Measurements from ENCODE around the gene HS6ST1.
"Not testable (repeated sequence)": the region's sequence is repeated elsewhere in the genome, so short reads cannot be mapped to it uniquely, and the experiment has no call there.

Gene HS6ST1

DNA sequence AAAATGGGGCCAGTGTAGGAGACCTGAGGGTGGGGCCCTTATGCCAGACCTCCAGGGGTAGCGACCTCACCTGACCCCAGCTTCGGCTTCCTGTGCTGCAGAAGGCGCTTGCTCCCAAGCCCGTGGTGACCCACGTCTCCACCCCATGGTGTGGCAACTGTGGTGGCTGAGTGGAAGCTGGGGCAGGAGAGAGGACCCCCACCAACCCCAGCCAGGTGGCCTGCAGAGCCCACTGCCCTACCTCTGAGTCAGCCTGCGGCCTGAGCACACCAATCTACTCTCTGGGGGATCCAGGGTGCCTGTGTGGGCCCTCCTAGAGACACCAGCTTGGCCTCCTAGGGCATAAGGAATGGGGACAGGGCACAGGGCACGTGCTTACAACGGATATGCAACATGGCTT, 52.2 kb downstream of the HS6ST1 start:
- DNase-seq, result not testable (repeated sequence)

DNA sequence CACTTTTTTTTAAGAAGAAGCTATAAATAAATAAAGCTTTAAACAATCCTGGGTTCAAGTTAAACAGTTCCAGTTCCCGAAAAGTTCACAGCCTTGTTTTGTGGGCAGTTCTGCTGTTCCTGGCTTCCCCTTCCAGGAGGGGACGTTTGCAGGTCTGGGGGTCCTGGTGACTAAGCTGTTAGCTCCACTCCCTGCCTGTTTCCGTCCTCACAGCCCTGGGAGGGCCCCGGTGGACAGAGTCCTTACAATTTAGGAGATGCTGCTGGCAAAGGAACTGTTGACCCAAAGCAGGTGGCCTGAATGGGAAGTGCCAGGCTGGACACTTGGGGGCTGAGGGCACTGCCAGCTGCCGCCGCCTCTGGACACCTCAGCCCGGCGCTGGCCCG, 53.1 kb downstream of the HS6ST1 start:
- DNase-seq, result not testable (repeated sequence)

DNA sequence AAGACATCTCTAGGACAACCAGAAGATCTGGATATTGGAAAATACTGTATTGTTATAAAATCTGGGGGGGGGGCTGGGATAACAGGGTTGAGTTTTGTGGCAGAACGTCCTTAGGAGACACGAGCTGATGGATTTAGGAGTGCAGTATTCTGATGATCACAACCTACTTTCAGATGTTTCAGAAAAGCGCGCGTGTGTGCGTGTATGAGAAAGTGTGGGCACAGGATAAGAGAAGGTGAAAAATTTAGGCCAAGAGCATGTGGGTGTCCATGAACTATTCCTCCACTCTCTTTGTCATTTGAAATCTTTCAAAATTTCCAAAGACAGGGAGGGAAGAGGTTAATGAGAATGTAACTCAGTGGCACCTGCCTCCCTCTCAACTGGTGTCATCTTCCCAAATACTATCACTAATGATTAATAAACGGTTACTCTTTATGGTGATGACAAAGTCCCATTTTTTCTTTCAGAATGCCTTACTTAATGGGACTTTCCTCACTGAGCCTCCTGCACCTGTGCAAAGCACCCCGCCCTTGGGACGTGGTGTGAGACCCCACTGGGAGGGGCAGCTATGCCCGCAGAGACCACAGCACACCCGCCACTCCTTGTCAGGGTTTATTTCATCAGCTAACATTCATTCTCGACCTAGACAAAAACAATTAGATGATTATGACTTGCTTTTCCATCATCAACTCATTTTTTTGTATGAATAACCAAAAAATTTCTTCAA, 53.6 kb downstream of the HS6ST1 start:
- DNase-seq, result no peak

DNA sequence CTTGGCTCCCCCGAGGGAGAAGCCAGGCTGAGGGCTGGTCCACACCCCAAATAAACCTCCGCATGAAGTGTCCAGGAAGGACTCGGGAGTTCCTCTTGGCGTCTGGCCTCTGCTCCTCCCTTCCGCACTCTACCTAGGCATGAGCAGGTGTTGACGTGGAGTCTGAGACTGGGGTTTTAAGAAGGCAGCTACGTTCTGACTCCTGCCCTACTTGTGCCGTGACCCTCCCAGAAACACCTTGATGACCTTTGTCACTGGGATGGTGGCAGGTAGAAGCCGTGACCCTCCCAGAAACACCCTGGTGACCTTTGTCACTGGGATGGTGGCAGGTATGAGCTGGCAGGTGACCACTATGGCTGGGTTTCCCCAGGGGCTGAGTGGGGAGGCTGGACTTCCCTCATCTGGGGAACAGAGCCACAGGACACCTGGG, 54.8 kb downstream of the HS6ST1 start:
- DNase-seq, result no peak

DNA sequence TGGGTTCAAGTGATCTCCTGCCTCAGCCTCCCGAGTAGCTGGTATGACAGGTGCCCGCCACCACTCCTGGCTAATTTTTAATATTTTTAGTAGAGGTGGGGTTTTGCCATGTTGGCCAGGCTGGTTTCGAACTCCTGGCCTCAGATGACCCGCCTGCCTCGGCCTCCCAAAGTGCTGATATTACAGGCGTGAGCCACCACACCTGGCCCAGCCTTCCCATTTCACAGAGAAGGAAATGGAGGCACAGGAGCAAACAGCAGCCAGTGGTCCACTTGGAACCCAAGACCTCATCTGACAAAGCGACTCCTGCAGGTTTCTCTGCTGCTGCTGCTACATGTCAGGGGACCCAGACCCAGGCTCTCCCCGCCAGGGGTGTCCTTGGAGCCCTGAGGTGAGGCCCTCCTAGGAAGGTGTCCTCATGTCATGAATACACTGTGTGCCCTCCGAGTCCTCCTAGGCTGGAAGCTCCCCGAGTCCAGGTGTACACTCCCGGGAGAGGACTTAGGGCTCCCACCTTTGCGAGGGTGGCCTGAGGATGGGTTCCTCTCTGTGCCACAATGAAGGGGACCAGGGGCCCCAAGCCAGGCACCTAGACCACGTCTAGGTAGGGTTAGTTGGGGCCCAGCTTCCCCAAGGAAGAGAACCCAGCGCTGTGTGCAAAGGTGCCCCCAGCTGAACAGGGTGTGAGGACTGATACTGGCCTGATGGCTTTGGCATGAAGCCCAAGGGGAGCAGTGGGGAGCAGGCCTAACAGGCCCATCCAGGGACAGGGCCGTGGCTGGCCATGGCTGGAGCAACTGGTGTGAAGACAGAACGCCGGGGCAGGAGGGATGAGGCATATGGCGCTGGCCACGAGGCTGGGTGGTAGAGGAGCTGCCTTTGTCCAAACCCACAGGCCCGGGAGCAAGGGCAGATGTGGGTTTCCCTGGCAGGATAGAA, 56.1 kb downstream of the HS6ST1 start:
- no peak for DNase-seq

DNA sequence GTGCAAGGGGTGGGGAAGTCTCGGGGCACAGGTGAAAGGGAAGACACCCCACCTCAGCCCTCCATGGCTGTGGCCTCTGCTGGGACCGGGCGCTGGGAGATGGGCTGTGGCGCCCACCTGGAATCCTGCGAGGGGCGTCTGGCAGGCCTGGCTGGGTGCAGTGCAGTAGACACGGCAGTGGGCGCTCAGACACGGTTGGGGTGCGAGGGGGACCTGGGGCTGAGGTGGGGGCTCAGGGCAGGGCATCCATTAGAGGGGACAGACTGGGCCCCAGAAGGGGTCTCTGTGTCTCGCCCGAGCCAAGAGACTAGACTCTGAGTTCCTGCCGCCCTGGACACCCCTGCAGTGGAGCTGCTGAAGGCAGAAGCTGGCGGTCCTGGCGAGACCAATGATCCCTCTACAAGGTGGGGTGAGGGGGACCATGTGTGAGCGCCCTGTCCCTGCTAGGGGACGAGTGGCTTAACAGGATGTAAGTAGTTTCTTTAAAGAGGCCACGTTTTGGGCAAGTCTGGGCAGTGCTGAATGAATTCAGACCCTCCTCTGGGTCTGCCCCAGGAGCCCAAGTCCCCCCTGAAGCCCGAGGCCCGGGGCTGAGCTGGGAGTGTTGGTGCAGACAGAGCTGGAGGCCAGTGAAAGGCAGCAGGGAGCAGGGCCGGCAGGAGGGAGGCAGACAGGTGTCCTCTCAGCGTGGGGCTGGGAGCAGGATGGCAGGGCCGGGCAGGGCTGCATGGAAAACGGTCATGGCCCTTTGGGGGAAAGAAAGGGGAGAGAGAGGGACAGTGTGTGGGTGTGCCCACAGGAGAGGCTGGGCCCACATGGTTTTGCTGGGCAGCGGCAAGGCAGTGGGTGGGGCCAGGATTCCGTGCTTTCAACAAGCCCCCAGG, 57.2 kb downstream of the HS6ST1 start:
- DNase-seq, result no peak

DNA sequence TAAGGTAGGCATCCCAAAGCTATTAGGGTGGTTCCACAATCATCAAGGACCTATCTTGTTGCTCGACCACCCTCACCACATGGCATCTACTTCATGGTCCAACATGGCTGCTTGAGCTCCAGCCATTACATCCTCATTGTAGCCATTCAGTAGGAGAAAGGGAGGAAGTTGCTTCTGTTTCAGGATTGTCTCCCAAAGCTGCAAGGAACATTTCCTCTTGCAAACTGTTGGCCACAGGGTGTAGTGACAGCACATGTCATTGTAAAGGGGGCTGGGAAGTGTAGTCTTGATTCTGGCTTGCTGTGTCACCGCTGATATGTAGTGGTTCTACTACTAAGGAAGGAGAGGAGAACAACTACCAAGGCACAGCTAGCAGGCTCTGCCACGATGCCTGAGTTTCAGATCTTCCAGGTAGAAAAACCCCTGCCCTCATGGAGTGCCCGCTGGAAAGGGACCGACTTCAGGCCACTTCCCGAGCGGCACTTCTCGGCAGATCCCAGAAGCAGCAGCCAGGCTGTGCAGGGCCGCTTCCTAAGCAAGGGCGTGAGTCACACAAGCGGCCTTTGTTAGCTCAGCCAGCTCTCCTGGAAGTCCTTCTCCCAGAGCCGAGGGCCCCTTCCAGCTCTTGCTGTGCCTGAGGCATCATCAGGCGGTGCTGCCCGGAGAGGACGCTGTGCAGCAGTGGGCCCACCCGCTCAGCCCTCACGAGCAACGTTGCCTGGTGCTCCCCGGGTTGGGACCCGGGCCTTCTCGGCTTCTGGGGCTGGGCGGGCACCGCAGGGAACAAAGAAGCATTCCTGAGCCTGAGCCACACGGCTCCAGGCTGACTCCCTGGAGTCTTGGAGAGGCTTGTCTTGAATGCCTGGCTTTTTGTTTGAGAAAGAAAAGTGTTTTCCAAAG, 58.2 kb downstream of the HS6ST1 start:
- peak; percentile 64 for DNase-seq

DNA sequence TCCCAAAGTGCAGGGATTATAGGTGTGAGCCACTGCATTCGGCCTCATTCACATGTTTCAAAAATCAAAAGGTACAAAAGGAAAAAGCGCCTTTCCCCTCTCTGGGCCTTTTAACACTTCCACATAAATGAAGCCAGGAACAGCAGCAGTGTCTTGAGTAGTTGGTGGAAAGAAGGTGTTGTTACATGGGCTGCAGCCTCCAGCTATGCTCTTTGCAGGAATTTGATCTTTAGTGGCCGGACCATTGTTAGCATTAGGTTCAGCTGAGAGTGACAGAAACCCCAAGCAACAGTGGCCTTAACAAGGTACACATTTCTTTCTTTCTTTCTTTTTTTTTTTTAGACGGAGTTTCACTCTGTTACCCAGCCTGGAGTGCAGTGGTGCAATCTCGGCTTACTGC, 59.1 kb downstream of the HS6ST1 start:
- DNase-seq, result no peak

DNA sequence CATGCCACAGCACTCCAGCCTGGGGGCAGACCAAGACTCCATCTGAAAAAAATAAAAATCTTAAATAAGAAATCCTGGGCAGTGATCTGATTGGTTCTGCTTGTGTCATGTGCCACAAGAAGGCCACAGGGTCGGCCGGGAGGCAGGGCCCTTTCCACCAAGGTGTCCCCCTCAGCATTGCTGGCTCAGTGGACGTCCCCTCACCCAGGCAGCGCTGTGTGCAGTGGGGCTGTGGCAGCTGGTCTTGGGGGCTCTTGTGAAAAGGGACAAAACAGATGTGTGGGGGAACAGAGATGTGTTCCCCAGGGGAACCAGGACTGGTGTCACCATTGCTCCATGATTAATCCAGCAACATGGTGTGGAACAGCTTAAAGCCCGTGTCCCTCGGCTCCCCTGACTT, 60.5 kb downstream of the HS6ST1 start:
- no peak for DNase-seq

DNA sequence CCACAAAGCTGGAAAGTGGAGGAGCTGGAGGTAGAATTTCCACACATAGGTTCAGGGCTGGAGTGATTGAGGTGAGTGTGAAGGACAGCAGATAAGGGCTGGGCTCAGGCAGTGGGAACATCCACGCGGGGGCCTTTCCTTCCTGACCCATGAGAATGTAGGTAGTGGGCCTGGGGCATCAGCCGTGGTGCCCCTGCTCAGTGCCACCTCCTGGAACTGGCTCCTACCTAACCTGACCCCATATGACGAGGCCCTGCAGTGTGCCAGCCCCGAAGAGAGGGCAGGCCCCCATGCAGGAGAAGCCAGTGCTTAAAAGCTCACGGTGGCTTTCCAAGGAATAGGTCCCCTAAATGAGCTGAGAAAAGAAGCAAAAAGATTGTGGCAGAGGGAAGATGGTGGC, 66.2 kb downstream of the HS6ST1 start:
- no peak for DNase-seq

DNA sequence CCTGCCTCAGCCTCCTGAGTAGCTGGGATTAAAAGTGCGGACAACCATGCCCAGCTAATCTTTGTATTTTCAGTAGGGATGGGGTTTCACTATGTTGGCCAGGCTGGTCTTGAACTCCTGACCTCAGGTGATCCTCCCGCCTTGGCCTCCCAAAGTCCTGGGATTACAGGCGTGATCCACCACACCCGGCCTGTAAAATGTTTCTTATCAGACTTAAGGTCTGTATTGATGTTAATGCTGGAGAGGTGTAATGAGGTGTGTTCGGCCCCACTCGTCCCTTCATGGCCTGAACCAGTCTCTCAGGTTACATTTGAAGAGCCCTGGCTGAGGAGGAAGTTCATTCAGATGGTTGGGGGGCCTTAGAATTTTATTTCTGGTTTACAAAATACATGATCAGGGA, 66.6 kb downstream of the HS6ST1 start:
- DNase-seq, result not testable (repeated sequence)

DNA sequence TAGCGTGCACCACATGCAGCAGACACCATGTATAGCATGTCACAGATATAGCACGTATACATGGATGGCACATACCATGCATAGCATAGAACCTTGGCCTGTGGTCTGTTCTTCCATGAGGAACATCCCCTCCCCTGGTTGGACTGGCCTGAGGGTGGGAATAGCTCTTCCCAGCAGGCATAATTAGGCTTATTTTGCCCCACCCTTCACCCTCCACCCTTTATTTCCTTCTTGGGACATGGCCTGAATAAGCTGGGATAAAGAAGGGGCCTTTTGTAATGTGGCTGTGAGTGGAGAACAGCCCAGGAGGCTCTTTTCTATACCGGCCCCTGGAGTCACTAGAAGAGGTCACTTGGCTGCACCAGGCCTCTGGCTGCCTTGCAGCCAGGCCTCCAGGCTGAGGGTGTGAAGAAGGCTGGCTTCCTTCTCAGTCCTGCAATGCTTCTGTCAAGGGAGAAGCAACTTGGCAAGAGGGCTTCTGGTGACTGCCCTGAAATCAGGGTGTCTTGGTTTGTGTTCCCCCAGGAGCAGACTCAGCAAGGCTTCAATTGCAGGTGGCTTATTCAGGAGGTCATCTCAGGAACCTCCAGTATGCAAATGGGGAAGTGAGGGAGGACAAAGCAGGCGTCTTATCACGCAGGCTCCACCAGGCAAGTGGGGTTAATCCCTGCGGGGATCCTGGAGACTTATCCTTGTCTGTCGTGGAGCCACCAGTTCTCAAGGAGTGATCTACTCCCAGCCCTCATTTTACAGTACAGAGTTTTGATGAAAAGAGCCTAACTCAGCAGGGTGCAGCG, 68.2 kb downstream of the HS6ST1 start:
- no peak for DNase-seq

DNA sequence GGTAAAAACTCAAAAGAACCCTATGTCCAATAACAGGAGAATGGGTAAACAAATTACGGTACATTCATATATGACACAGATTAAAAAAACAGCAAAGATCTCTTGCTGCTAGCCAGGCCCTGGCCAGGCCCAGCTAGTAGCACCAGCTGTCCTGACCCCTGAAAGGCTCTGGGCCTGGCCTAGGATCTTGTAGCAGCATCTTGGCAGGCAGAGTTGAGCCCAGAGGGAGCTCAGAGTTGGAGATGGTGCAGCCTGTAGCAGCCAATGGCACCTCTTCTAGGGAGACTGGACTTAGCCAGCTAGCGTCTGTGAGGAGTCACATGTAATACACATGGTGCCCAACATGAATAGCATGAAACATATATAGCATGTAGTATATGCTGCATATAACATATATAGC, 69.1 kb downstream of the HS6ST1 start:
- DNase-seq, result no peak

DNA sequence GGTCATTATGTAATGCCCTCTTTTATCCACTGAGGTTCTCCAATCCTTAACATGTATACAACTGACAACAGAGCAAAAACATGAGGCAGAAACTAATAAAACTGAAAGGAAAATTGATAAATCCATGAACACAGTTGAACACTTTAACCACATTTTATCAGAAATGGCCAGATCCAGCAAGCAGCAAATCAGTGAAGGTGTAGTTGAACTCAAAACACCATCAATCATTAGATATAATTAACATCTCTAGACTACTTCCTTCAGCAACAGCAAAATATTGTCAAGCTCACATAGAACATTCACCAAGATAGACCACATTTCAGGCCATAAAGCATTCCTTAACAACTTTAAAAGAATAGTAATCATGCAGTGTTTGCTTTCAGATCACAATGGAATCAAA, 72.9 kb downstream of the HS6ST1 start:
- no peak for DNase-seq

DNA sequence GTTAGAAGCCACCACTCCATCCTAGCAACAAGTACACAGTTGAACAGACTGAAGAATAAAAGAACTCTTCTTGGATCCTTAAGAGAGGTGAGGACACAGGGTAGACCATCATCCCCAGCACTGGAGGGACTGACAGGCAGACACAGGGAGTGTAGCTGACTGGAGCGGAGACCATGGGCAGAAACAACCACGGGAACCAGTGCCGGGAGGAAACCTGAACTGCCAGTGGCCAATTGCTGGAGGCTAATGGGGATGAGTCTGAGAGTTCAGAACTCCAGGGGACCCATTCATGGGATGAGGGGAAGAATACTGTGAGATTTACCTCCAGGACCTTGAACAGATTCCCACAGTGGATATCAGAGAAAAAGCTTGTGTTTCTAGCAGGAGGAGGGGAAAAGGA, 76.8 kb downstream of the HS6ST1 start:
- DNase-seq, result no peak

DNA sequence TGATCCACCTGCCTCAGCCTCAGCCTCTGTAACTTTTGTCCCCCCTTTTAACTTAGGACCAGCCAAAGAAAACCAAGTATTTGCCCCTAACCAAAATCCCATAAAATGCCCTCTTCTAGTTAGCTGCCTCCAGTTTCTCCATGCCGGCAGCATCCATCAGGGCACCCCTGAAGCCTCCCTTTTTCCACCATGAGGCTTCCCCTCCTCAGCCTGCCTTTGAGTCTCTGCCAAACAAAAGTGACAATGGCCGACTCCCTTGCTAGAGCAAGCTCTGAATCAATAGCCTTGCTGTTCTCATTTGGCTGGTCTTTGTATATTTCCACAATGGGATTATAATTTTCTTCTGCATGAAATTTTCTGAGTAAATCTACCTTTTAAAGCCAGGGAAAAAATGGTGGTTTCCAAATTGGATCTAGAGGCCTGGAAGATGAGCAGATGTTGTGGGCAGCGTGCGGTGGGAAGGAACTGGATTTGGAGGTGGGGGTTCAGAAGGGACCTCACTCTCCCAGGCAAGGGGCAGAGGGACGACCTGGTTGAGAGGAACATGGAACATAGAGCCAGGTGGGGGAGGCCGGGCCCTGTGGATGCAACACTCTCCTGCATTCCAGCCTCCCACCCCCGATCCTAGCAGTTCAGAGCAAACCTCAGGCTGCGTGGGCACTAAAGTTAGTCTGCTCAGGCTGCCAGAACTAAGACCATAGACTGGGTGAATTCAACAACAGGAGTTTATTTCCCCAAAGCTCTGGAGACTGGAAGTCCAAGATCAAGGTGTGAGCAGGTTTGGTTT, 80.6 kb downstream of the HS6ST1 start:
- DNase-seq, result no peak

DNA sequence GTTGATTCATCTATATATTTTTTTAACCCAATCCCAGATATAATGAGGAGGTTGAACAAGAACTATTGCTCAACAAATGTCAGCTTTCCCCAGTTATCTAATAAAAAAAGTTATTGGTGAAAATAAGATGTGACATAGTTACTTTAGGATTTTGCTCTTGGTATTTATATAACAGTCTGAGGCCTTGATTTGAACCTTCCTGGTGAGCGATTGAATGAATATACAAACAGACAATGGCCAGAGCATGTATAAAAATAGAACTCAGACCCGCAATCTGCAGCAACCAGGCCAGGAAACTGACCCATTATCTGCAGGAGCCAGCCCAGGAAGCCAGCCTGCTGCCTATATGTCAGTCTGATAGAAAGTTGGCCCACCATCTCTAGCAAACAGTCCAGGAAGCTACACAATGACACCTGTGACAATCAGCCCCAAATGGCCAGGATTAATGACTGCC, 81.6 kb downstream of the HS6ST1 start:
- no peak for DNase-seq

DNA sequence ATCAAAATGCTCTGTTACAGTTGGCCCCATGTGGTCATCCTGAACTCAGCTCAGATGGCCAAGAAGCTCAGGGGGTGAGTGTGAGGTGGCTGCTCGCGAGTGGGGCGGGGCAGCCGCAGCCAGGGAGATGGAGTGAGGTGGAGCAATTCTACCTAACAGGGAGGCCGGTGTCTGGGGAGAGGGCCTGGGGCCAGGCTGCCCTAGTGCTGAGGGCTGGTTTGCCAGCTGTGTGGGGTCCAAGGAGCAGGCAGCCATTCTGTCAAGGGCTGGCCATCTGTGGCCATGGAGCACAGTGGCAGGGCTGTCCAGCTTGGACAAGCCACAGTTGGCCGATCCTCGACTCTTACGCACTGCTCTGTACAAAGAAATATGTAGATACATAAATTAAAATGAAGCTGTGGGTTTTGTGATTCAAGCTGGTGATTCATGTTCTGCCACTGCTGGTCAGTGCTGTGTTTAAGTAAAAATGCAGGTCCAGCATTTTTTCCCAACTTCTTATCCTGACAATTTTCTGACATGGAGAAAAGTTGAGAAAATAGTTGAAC, 82.1 kb downstream of the HS6ST1 start:
- no peak for DNase-seq

DNA sequence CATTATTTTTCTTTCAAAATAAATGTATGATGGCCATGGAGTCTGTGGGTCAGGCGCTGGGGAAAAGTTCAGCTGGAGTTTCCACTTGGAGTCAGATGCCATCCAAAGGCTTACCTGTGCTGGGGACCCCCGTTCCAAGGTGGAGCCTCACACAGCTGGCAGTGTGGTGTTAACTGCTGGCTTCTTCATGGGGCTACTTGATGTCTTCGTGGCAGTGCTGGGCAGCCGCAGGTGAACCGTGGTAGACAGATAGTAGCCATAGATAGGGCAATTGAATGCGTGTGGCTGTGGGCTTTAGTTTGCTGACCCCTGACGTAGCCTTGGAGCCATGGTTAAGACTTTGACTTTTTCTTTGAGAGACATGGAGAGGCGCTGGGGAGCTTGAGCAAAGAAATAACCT, 83.1 kb downstream of the HS6ST1 start:
- DNase-seq, result no peak

DNA sequence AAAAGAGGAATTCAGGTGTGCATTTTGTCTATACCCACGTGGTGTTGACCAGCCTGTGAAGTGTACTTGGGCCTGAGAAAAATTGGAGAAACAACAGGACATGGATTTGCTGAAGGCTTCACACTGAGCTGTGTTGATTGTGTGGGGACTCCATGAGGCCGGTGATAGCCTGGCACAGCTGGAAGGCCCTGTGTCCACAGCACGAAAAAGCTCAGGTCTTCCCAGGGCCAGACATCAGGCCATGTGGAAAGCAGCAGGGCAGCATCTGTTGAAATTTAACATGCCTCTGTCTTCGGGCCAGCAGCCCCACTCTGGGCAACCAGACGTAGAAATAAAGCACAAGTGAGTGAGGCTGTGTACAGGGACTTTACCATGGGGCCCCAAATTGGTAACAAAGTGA, 84.1 kb downstream of the HS6ST1 start:
- peak; percentile 7 for DNase-seq

Data from eye (tissue), 1 donor.